Caco-2 (cell line): ENCODE results near the gene CNOT8. TPM values are rescaled to one million over a fixed set of nuclear protein-coding genes. Genes with fewer than 3 reads are reported as not detected.
A peak's percentile ranks its signal among the peaks of the same experiment; 100 is the strongest.

Experiments used
- BruUV-seq: library from RNA; stranded (reverse); fragments of 400-500 nt; replicated peaks from 2 replicates; lab custom pipeline; 2021; lab: Mats Ljungman, UMichigan
- CTCF ChIA-PET: fragments of 300-600 bp; sonication (Branson Sonifier 250); formaldehyde crosslinking; loops from one replicate; lab custom pipeline; 2022; ENCODE audit warnings: antibody characterized with exemption; lab: Charles Lee
- POLR2A ChIA-PET: fragments of 300-600 bp; sonication (Branson Sonifier 250); formaldehyde crosslinking; loops from one replicate; lab custom pipeline; 2022; ENCODE audit warnings: antibody characterized with exemption; lab: Charles Lee
- DNase-seq, 2 experiments: peaks; one replicate each; pipeline versions ENCODE4 v3.0.0 to v3.0.0-alpha.2; 2020 to 2022
- H3K27me3 ChIP-seq: replicated peaks from 2 replicates; pipeline ENCODE4 v1.6.0; 2011; ENCODE audit warnings: low read length; ENCODE audit not compliant: control insufficient read depth, insufficient read depth
- H3K36me3 ChIP-seq: 2 replicates; pipeline ENCODE4 v1.5.1; 2011; ENCODE audit warnings: low read length; ENCODE audit not compliant: control insufficient read depth, insufficient read depth
- H3K4me1 ChIP-seq: fragments of 250-450 bp; sonication (Bioruptor Pico); 2 replicates; pipeline ENCODE4 v1.5.1; 2020; ENCODE audit warnings: mild to moderate bottlenecking
- H3K4me3 ChIP-seq: 2 replicates; pipeline ENCODE4 v1.5.1; 2011; ENCODE audit warnings: low read depth, mild to moderate bottlenecking, control low read depth, low read length
- H3K9me3 ChIP-seq: fragments of 250-450 bp; sonication (Bioruptor Pico); 2 replicates; pipeline ENCODE4 v1.5.1; 2020; ENCODE audit warnings: mild to moderate bottlenecking, moderate library complexity
- H3K27ac Mint-ChIP-seq: one replicate; pipeline ENCODE4 v1.8.0; 2022; ENCODE audit warnings: mixed read lengths; ENCODE audit not compliant: unreplicated experiment
- H3K27me3 Mint-ChIP-seq: one replicate; pipeline ENCODE4 v1.8.0; 2022; ENCODE audit warnings: mixed read lengths; ENCODE audit not compliant: insufficient read depth, unreplicated experiment
- H3K36me3 Mint-ChIP-seq: one replicate; pipeline ENCODE4 v1.8.0; 2022; ENCODE audit warnings: mild to moderate bottlenecking, mixed read lengths; ENCODE audit not compliant: insufficient read depth, unreplicated experiment
- H3K4me1 Mint-ChIP-seq: one replicate; pipeline ENCODE4 v1.8.0; 2022; ENCODE audit warnings: low read depth, mixed read lengths; ENCODE audit not compliant: unreplicated experiment
- H3K4me3 Mint-ChIP-seq: one replicate; pipeline ENCODE4 v1.8.0; 2022; ENCODE audit warnings: mild to moderate bottlenecking, moderate library complexity, mixed read lengths; ENCODE audit not compliant: unreplicated experiment
- H3K9me3 Mint-ChIP-seq: one replicate; pipeline ENCODE4 v1.8.0; 2022; ENCODE audit warnings: mixed read lengths; ENCODE audit not compliant: unreplicated experiment
- intact Hi-C: fragments of 100-400 bp; cut with micrococcal nuclease; formaldehyde crosslinking; loops from one replicate; pipeline ENCODE4 v1.10.0; 2022; ENCODE audit not compliant: unreplicated experiment
- total RNA-seq: library from RNA; stranded (reverse); gene quantifications from 2 replicates; pipeline ENCODE4 v1.2.3, GENCODE V29; 2022
- TF ChIP-seq, protein P1 (sequence below), 2 experiments: fragments of 200-600 bp in 1 of 2; IDR thresholded peaks; 1 replicate in 1 of 2; 2 replicates in 1 of 2; pipeline versions ENCODE4 v1.5.1 to v1.8.0; 2011 to 2022; ENCODE audit warnings: antibody characterized with exemption in 1 of 2, control low read depth in 1 of 2, inconsistent platforms in 1 of 2, low read depth in 1 of 2, low read length in 1 of 2, mild to moderate bottlenecking in 1 of 2, moderate library complexity in 1 of 2; ENCODE audit not compliant: insufficient read depth in 1 of 2, severe bottlenecking in 1 of 2, unreplicated experiment in 1 of 2

The CNOT8 gene
- total RNA-seq, 1 experiment from 2014 or later, result 38.1 TPM

GRCh38 chr5:154811653-154812465 lies 46.6 kb upstream of the CNOT8 start:
- H3K36me3 Mint-ChIP-seq, result peaks cover 95% of the 10 kb centered on the region
- DNase-seq, result peak; percentile 62 to 66

GRCh38 chr5:154813158-154813557 lies 45.3 kb upstream of the CNOT8 start:
- no peaks in the 10 kb centered on the region for H3K9me3 ChIP-seq
- Mint-ChIP-seq H3K27me3 (no peaks in the 10 kb centered on the region), H3K9me3 (no peaks in the 10 kb centered on the region), H3K36me3 (peaks cover 100% of the 10 kb centered on the region), H3K4me3 (no peak overlapping the region), H3K27ac (no peak overlapping the region), H3K4me1 (peaks cover 10% of the 10 kb centered on the region)
- CTCF ChIA-PET, result no interaction called here
- TF ChIP-seq, protein P1, sequence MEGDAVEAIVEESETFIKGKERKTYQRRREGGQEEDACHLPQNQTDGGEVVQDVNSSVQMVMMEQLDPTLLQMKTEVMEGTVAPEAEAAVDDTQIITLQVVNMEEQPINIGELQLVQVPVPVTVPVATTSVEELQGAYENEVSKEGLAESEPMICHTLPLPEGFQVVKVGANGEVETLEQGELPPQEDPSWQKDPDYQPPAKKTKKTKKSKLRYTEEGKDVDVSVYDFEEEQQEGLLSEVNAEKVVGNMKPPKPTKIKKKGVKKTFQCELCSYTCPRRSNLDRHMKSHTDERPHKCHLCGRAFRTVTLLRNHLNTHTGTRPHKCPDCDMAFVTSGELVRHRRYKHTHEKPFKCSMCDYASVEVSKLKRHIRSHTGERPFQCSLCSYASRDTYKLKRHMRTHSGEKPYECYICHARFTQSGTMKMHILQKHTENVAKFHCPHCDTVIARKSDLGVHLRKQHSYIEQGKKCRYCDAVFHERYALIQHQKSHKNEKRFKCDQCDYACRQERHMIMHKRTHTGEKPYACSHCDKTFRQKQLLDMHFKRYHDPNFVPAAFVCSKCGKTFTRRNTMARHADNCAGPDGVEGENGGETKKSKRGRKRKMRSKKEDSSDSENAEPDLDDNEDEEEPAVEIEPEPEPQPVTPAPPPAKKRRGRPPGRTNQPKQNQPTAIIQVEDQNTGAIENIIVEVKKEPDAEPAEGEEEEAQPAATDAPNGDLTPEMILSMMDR (IDR thresholded peaks at IDR 0.05; ENCODE audit: insufficient read depth in 1 of 2, low read depth in 1 of 2, low read length in 1 of 2, severe bottlenecking in 1 of 2, unreplicated experiment in 1 of 2), result no peak
- no peaks in the 10 kb centered on the region for H3K27me3 ChIP-seq
- peaks cover 9% of the 10 kb centered on the region; the same call in 1 of the 2 replicates for H3K4me1 ChIP-seq
- no peak overlapping the region for H3K4me3 ChIP-seq
- POLR2A ChIA-PET, result no interaction called here
- no TSS peak for BruUV-seq
- intact Hi-C loops, result loop anchor here (5.0 kb wide), 1 partner anchor 56 kb away; the partner anchor contains the start of gene LARP1
- H3K36me3 ChIP-seq, result peaks cover 9% of the 10 kb centered on the region
- DNase-seq, result no peak

More at GRCh38 chr5:154811653-154812465, 46.6 kb upstream of the CNOT8 start:
- Histone ChIP-seq H3K9me3 (no peaks in the 10 kb centered on the region), H3K4me3 (no peak overlapping the region), H3K4me1 (peaks cover 9% of the 10 kb centered on the region; the same call in 1 of the 2 replicates), H3K36me3 (peaks cover 11% of the 10 kb centered on the region), H3K27me3 (no peaks in the 10 kb centered on the region)
- Mint-ChIP-seq H3K4me1 (peaks cover 10% of the 10 kb centered on the region), H3K4me3 (no peak overlapping the region), H3K27me3 (no peaks in the 10 kb centered on the region), H3K27ac (peak overlapping the region; percentile 36), H3K9me3 (no peaks in the 10 kb centered on the region)
- no TSS peak for BruUV-seq
- ChIA-PET POLR2A (no interaction called here), CTCF (interaction anchor here (1.0 kb wide), 1 partner anchor 164 kb away, joined by 3 read pairs; no protein-coding TSS in a partner anchor)
- intact Hi-C loops, result loop anchor here (1.0 to 5.0 kb wide), 4 partner anchors 17 to 162 kb away; partner anchors contain the start of gene LARP1
- TF ChIP-seq, protein P1 (IDR thresholded peaks at IDR 0.05; ENCODE audit: insufficient read depth in 1 of 2, low read depth in 1 of 2, low read length in 1 of 2, severe bottlenecking in 1 of 2, unreplicated experiment in 1 of 2), result peak; percentile 89 to 91

DNA sequence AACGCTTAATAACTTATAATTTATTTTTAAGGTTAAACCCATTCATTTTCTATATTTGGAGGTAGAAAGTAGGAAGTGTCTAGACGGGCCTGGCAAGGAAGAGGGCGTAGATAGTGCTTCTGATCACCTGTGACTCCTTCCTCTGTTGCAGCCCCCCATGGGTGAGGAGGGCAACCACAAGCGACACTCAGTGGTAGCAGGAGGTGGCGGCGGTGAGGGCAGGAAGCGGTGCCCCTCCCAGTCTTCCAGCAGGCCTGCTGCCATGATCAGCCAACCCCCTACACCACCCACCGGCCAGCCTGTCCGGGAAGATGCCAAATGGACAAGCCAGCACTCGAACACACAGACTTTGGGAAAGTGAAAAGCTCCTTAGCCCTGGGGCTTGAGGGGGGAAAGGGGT lies 44.7 kb upstream of the CNOT8 start:
- Mint-ChIP-seq H3K27me3 (no peaks in the 10 kb centered on the region), H3K9me3 (no peaks in the 10 kb centered on the region), H3K36me3 (peaks cover 100% of the 10 kb centered on the region), H3K27ac (no peak overlapping the region), H3K4me3 (no peak overlapping the region), H3K4me1 (peaks cover 10% of the 10 kb centered on the region)
- Histone ChIP-seq H3K9me3 (no peaks in the 10 kb centered on the region), H3K27me3 (no peaks in the 10 kb centered on the region), H3K4me3 (no peak overlapping the region), H3K36me3 (peaks cover 9% of the 10 kb centered on the region), H3K4me1 (peaks cover 9% of the 10 kb centered on the region; the same call in 1 of the 2 replicates)
- no peak for DNase-seq
- TF ChIP-seq, protein P1 (IDR thresholded peaks at IDR 0.05; ENCODE audit: insufficient read depth in 1 of 2, low read depth in 1 of 2, low read length in 1 of 2, severe bottlenecking in 1 of 2, unreplicated experiment in 1 of 2), result no peak
- intact Hi-C loops, result loop anchor here (5.0 kb wide), 1 partner anchor 56 kb away; the partner anchor contains the start of gene LARP1
- no TSS peak for BruUV-seq
- ChIA-PET POLR2A (no interaction called here), CTCF (no interaction called here)
